Measurements from ENCODE around the gene NOSTRIN. TPM values are rescaled to one million over a fixed set of nuclear protein-coding genes. Genes with fewer than 3 reads are reported as not detected.
A peak's percentile ranks its signal among the peaks of the same experiment; 100 is the strongest.

The NOSTRIN gene
- total and polyA plus RNA-seq, 2 donors (not counting 3 experiments of a cell fraction or from before 2014, with no cell fraction given): 0.03 to 0.75 TPM

DNA sequence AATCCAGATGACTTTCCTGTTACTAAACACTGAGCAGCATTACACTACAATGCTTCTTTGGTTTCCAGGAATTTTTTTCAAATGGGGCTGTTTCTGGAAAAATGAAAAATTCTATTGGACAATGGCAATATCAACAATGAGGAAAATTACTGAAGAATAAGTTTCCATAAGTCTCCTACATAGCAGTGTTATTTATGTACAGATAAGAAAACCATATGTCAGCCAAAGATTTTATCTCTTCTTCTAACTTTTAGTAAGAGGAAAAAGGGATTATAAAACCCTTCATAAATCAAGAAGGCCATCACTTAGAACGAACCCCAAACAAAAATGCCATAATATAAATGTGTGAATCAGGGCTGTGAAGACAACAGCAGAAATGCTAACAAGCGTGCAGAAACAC, 31.6 kb upstream of the NOSTRIN start:
- no TSS peak for BruUV-seq (replicated peaks)
- H3K27ac ChIP-seq (ENCODE audit: insufficient read depth, low read depth, low read length): no peak overlapping the region
- no peaks in the 10 kb centered on the region for H4K20me1 ChIP-seq (replicated peaks; ENCODE audit: control insufficient read depth, extremely low read depth, insufficient read depth, low read length)
- no peaks in the 10 kb centered on the region for H3K79me2 ChIP-seq (ENCODE audit: control insufficient read depth, insufficient read depth, low read length)
- ChIA-PET POLR2A (no interaction called here), CTCF (interaction anchor here (1.3 to 5.1 kb wide), 4 partner anchors 11 to 423 kb away, joined by 4 to 79 read pairs (median 8); no protein-coding TSS in a partner anchor)
- peaks cover 4% of the 10 kb centered on the region for H3K4me1 ChIP-seq (ENCODE audit: control insufficient read depth, extremely low read depth, insufficient read depth, low read length)
- FAIRE-seq (no peak), DNase-seq (ENCODE audit: low read depth, low spot score) (peak; percentile 72)
- H3K9me1 ChIP-seq (replicated peaks; ENCODE audit: control insufficient read depth, extremely low read depth, insufficient read depth, low read length): no peaks in the 10 kb centered on the region
- TF ChIP-seq JUN (IDR thresholded peaks at IDR 0.05; ENCODE audit: borderline replicate concordance, insufficient read depth, insufficient read length, low read depth): no peak
- TF ChIP-seq POLR2A (IDR thresholded peaks at IDR 0.05; ENCODE audit: low read depth, low read length): no peak
- no peak for TF ChIP-seq FOS (IDR thresholded peaks at IDR 0.05; ENCODE audit: borderline replicate concordance, insufficient read depth, low read length)
- no peak for TF ChIP-seq EZH2 (IDR thresholded peaks at IDR 0.05; ENCODE audit: borderline replicate concordance, low read depth, low read length, severe bottlenecking)
- no peak for TF ChIP-seq MYC (IDR thresholded peaks at IDR 0.05; ENCODE audit: low read depth, low read length)
- TF ChIP-seq POLR2AphosphoS5 (IDR thresholded peaks at IDR 0.05; ENCODE audit: insufficient read depth, low read depth, low read length): no peak
- TF ChIP-seq, protein P1, sequence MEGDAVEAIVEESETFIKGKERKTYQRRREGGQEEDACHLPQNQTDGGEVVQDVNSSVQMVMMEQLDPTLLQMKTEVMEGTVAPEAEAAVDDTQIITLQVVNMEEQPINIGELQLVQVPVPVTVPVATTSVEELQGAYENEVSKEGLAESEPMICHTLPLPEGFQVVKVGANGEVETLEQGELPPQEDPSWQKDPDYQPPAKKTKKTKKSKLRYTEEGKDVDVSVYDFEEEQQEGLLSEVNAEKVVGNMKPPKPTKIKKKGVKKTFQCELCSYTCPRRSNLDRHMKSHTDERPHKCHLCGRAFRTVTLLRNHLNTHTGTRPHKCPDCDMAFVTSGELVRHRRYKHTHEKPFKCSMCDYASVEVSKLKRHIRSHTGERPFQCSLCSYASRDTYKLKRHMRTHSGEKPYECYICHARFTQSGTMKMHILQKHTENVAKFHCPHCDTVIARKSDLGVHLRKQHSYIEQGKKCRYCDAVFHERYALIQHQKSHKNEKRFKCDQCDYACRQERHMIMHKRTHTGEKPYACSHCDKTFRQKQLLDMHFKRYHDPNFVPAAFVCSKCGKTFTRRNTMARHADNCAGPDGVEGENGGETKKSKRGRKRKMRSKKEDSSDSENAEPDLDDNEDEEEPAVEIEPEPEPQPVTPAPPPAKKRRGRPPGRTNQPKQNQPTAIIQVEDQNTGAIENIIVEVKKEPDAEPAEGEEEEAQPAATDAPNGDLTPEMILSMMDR (IDR thresholded peaks at IDR 0.05; ENCODE audit: extremely low read depth in 1 of 2, insufficient read depth in 1 of 2, low read depth in 1 of 2, low read length in 2 of 2): no peak
- TF ChIP-seq GATA2 (IDR thresholded peaks at IDR 0.05; ENCODE audit: insufficient read depth, insufficient read length, low read depth, low read length): no peak
- TF ChIP-seq, protein P2, sequence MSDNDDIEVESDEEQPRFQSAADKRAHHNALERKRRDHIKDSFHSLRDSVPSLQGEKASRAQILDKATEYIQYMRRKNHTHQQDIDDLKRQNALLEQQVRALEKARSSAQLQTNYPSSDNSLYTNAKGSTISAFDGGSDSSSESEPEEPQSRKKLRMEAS (IDR thresholded peaks at IDR 0.05; ENCODE audit: insufficient read depth, insufficient read length): no peak
- no peak overlapping the region for H3K9ac ChIP-seq (replicated peaks; ENCODE audit: extremely low read depth, insufficient read depth, low read length)
- no peaks in the 10 kb centered on the region for H3K9me3 ChIP-seq (replicated peaks; ENCODE audit: control insufficient read depth, insufficient read depth, low read length)
- no peaks in the 10 kb centered on the region for H3K27me3 ChIP-seq (ENCODE audit: control insufficient read depth in 2 of 2, insufficient read depth in 2 of 2, low read length in 2 of 2)
- no peaks in the 10 kb centered on the region for H3K36me3 ChIP-seq (ENCODE audit: control insufficient read depth in 2 of 2, extremely low read depth in 1 of 2, insufficient read depth in 2 of 2, low read length in 2 of 2)
- H3K4me3 ChIP-seq (replicated peaks in 1 of 3; ENCODE audit: insufficient read depth in 1 of 3, low read depth in 1 of 3, low read length in 3 of 3): no peak overlapping the region
- H2AFZ ChIP-seq (ENCODE audit: low read depth, low read length): no peak overlapping the region
- intact Hi-C loops (cut with micrococcal nuclease) (loop anchor here (5.0 kb wide), 1 partner anchor 372 kb away; no protein-coding TSS in a partner anchor), dilution Hi-C loops (cut with MboI; ENCODE audit: extremely low pct_ligation_motif_present, low sequenced_read_pairs) (no loop called here)
- H3K4me2 ChIP-seq (ENCODE audit: insufficient read depth, low read length): no peak overlapping the region
